ENCODE results near the gene ETFBKMT. TPM values are rescaled to one million over a fixed set of nuclear protein-coding genes. Genes with fewer than 3 reads are reported as not detected.
"Not testable (repeated sequence)": the region's sequence is repeated elsewhere in the genome, so short reads cannot be mapped to it uniquely, and the experiment has no call there.

Gene ETFBKMT
- total and polyA plus RNA-seq, 2 of the 4 experiments (the other 2 are of a cell fraction), result 1.2 to 2.5 TPM

DNA sequence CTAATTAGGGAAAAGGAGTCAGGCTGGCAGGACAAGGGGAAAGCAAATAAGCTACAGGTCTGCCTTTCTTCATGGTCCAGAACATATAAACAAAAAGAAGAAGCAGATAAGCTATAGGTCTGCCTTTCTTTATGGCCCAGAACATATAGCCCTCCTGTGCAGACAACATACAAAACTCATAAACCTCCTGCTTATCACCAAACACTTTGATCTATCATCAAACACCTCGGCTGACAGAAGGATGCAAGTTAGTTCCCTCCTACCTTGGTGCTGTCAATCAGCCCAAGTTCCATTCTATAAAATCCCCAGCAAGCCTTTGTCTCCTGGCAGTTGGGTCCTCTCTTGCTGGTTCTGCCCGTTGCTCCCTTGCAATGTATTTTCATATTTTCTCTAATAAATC, 46.1 kb downstream of the ETFBKMT start:
- Histone ChIP-seq H2BK120ac (ENCODE audit: low read depth, low read length) (no peak overlapping the region), H3K4me2 (ENCODE audit: low read depth, low read length) (no peak overlapping the region), H3K14ac (replicated peaks; ENCODE audit: low read depth, low read length) (no peak overlapping the region), H3K18ac (ENCODE audit: low read depth, low read length) (no peak overlapping the region), H3K27ac (ENCODE audit: insufficient read depth, low read length) (no peak overlapping the region), H3K27me3 (ENCODE audit: control insufficient read depth, insufficient read depth, low read length) (no peaks in the 10 kb centered on the region), H2BK5ac (ENCODE audit: low read depth, low read length, poor library complexity, severe bottlenecking) (no peak overlapping the region), H4K8ac (ENCODE audit: low read depth in 2 of 2, low read length in 2 of 2) (no peak overlapping the region), H3K4me1 (ENCODE audit: control insufficient read depth, insufficient read depth, low read length) (no peaks in the 10 kb centered on the region), H3K79me1 (ENCODE audit: low read depth in 1 of 2, low read length in 2 of 2) (no peaks in the 10 kb centered on the region), H2BK15ac (ENCODE audit: low read depth, low read length) (no peak overlapping the region), H4K20me1 (ENCODE audit: insufficient read depth, low read length) (no peaks in the 10 kb centered on the region), H2AK9ac (replicated peaks; ENCODE audit: low read depth, low read length, poor library complexity) (no peak overlapping the region), H3K9me1 (ENCODE audit: insufficient read depth, low read length) (no peaks in the 10 kb centered on the region), H3K56ac (ENCODE audit: extremely low read depth, insufficient read depth, low read length) (no peak overlapping the region), H3K9me3 (ENCODE audit: control insufficient read depth, insufficient read depth, low read length) (no peaks in the 10 kb centered on the region), H3K4ac (ENCODE audit: low read depth, low read length) (no peak overlapping the region), H2AFZ (replicated peaks; ENCODE audit: low read length, poor library complexity) (no peak overlapping the region), H3K4me3 (ENCODE audit: insufficient read depth, low read depth, low read length) (no peak overlapping the region), H3K23ac (ENCODE audit: low read depth, low read length) (no peak overlapping the region), H3K9ac (ENCODE audit: low read depth, low read length) (no peak overlapping the region), H3K36me3 (ENCODE audit: control insufficient read depth, insufficient read depth, low read length) (no peaks in the 10 kb centered on the region), H2AK5ac (ENCODE audit: low read depth, low read length) (no peak overlapping the region), H4K91ac (ENCODE audit: insufficient read depth, low read depth, low read length) (no peak overlapping the region), H2BK20ac (ENCODE audit: low read depth, low read length) (no peak overlapping the region), H4K5ac (ENCODE audit: low read depth, low read length) (no peak overlapping the region)
- BruUV-seq (replicated peaks), result no TSS peak
- in situ Hi-C loops (cut with MboI; ENCODE audit: low sequenced_read_pairs) (no loop called here), dilution Hi-C loops (cut with HindIII; ENCODE audit: low sequenced_read_pairs, unreplicated experiment) (no loop called here), intact Hi-C loops (cut with micrococcal nuclease) (no loop called here)
- CTCF ChIA-PET, result interaction anchor here (0.6 kb wide), 1 partner anchor 11 kb away, joined by 3 read pairs; no protein-coding TSS in a partner anchor
- ATAC-seq (ENCODE audit: low read depth) (no peak), DNase-seq (no peak)
- no peak for TF ChIP-seq MXI1 (IDR thresholded peaks at IDR 0.05; ENCODE audit: borderline replicate concordance, low read depth, low read length)
- TF ChIP-seq RAD21 (IDR thresholded peaks at IDR 0.05; ENCODE audit: low read length), result no peak
- no peak for TF ChIP-seq RFX5 (IDR thresholded peaks at IDR 0.05; ENCODE audit: low read depth, low read length)
- no peak for TF ChIP-seq SMC3 (IDR thresholded peaks at IDR 0.05; ENCODE audit: low read depth, low read length)
- TF ChIP-seq RCOR1 (IDR thresholded peaks at IDR 0.05; ENCODE audit: insufficient replicate concordance, low read length), result no peak
- TF ChIP-seq MAFK (IDR thresholded peaks at IDR 0.05; ENCODE audit: low read depth, low read length), result no peak
- no peak for TF ChIP-seq CHD1 (IDR thresholded peaks at IDR 0.05; ENCODE audit: low read depth, low read length)
- TF ChIP-seq FOS (IDR thresholded peaks at IDR 0.05; ENCODE audit: low read depth, low read length), result no peak
- WGBS, 2 experiments (ENCODE audit: extremely low coverage in 2 of 2, insufficient read length in 1 of 2), result no CpG with 5 or more reads among the region's 2 CpGs
- POLR2A ChIA-PET (ENCODE audit: unreplicated experiment), result no interaction called here

DNA sequence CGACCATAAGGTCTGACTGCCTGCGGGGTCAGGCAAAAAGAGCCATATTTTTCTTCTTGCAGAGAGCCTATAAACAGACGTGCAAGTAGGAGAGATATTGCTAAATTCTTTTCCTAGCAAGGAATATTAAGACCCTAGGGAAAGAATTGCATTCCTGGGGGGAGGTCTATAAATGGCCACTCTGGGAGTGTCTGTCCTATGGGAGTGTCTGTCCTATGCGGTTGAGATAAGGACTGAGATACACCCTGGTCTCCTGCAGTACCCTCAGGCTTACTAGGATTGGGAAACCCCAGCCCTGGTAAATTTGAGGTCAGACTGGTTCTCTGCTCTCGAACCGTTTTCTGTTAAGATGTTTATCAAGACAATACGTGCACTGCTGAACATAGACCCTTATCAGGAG, 48.6 kb downstream of the ETFBKMT start:
- H4K8ac ChIP-seq (ENCODE audit: low read depth in 2 of 2, low read length in 2 of 2); H2AK5ac ChIP-seq (ENCODE audit: low read depth, low read length); H2BK5ac ChIP-seq (ENCODE audit: low read depth, low read length, poor library complexity, severe bottlenecking); H3K14ac ChIP-seq (replicated peaks; ENCODE audit: low read depth, low read length); H4K91ac ChIP-seq (ENCODE audit: insufficient read depth, low read depth, low read length); CTCF ChIA-PET; H3K4me3 ChIP-seq (ENCODE audit: insufficient read depth, low read depth, low read length); DNase-seq; in situ Hi-C loops (cut with MboI; ENCODE audit: low sequenced_read_pairs); H3K4me1 ChIP-seq (ENCODE audit: control insufficient read depth, insufficient read depth, low read length); H3K27ac ChIP-seq (ENCODE audit: insufficient read depth, low read length); H2AK9ac ChIP-seq (replicated peaks; ENCODE audit: low read depth, low read length, poor library complexity); POLR2A ChIA-PET (ENCODE audit: unreplicated experiment); H3K9me3 ChIP-seq (ENCODE audit: control insufficient read depth, insufficient read depth, low read length); H3K36me3 ChIP-seq (ENCODE audit: control insufficient read depth, insufficient read depth, low read length); ATAC-seq (ENCODE audit: low read depth); H3K27me3 ChIP-seq (ENCODE audit: control insufficient read depth, insufficient read depth, low read length); intact Hi-C loops (cut with micrococcal nuclease); H3K79me1 ChIP-seq (ENCODE audit: low read depth in 1 of 2, low read length in 2 of 2); H4K5ac ChIP-seq (ENCODE audit: low read depth, low read length); H2AFZ ChIP-seq (replicated peaks; ENCODE audit: low read length, poor library complexity); H3K4me2 ChIP-seq (ENCODE audit: low read depth, low read length); H3K56ac ChIP-seq (ENCODE audit: extremely low read depth, insufficient read depth, low read length); H2BK15ac ChIP-seq (ENCODE audit: low read depth, low read length); H3K4ac ChIP-seq (ENCODE audit: low read depth, low read length); H2BK20ac ChIP-seq (ENCODE audit: low read depth, low read length); H3K9me1 ChIP-seq (ENCODE audit: insufficient read depth, low read length); dilution Hi-C loops (cut with HindIII; ENCODE audit: low sequenced_read_pairs, unreplicated experiment); H2BK120ac ChIP-seq (ENCODE audit: low read depth, low read length); H3K23ac ChIP-seq (ENCODE audit: low read depth, low read length); H3K9ac ChIP-seq (ENCODE audit: low read depth, low read length); H4K20me1 ChIP-seq (ENCODE audit: insufficient read depth, low read length); H3K18ac ChIP-seq (ENCODE audit: low read depth, low read length); BruUV-seq (replicated peaks): not testable (repeated sequence)
- 93% methylated on average over 5 of the region's 7 CpGs; no CpG with 5 or more reads in 1 of the 2 experiments for WGBS, 2 experiments (ENCODE audit: extremely low coverage in 2 of 2, insufficient read length in 1 of 2)
